Measurements from ENCODE around the gene MAP2K5. TPM values are rescaled to one million over a fixed set of nuclear protein-coding genes. Genes with fewer than 3 reads are reported as not detected.
"Not testable (repeated sequence)": the region's sequence is repeated elsewhere in the genome, so short reads cannot be mapped to it uniquely, and the experiment has no call there.

Gene MAP2K5
- total RNA-seq, 1 experiment from 2014 or later = 46.6 TPM

GRCh38 chr15:67632261-67632660 is 89.8 kb downstream of the MAP2K5 start:
- in situ Hi-C loops (cut with HindIII; ENCODE audit: low sequenced_read_pairs) = no loop called here

GRCh38 chr15:67635950-67636349 is 93.4 kb downstream of the MAP2K5 start:
- in situ Hi-C loops (cut with HindIII; ENCODE audit: low sequenced_read_pairs); DNase-seq (ENCODE audit: low spot score): not testable (repeated sequence)

More at GRCh38 chr15:67632261-67632660, 89.8 kb downstream of the MAP2K5 start:
- no peak for DNase-seq (ENCODE audit: low spot score)

GRCh38 chr15:67639591-67639990 is 97.1 kb downstream of the MAP2K5 start:
- in situ Hi-C loops (cut with HindIII; ENCODE audit: low sequenced_read_pairs) = no loop called here
- DNase-seq (ENCODE audit: low spot score) = no peak

- in situ Hi-C loops (cut with HindIII; ENCODE audit: low sequenced_read_pairs) = no loop called here
- no peak for DNase-seq (ENCODE audit: low spot score)
Observed at GRCh38 chr15:67641453-67641852, 99.0 kb downstream of the MAP2K5 start.

- in situ Hi-C loops (cut with HindIII; ENCODE audit: low sequenced_read_pairs) = no loop called here
- DNase-seq (ENCODE audit: low spot score) = no peak
Observed at GRCh38 chr15:67646847-67647246, 104.3 kb downstream of the MAP2K5 start.

- DNase-seq (ENCODE audit: low spot score) = no peak
- in situ Hi-C loops (cut with HindIII; ENCODE audit: low sequenced_read_pairs) = no loop called here
Observed at GRCh38 chr15:67652586-67652985, 110.1 kb downstream of the MAP2K5 start.

- DNase-seq (ENCODE audit: low spot score) = no peak
- in situ Hi-C loops (cut with HindIII; ENCODE audit: low sequenced_read_pairs) = no loop called here
Observed at GRCh38 chr15:67660446-67660845, 117.9 kb downstream of the MAP2K5 start.

GRCh38 chr15:67660874-67661606 is 118.5 kb downstream of the MAP2K5 start:
- in situ Hi-C loops (cut with HindIII; ENCODE audit: low sequenced_read_pairs) = no loop called here
- no peak for DNase-seq (ENCODE audit: low spot score)

GRCh38 chr15:67670647-67671305 is 128.3 kb downstream of the MAP2K5 start:
- no peak for DNase-seq (ENCODE audit: low spot score)
- in situ Hi-C loops (cut with HindIII; ENCODE audit: low sequenced_read_pairs) = no loop called here

GRCh38 chr15:67672834-67673233 is 130.3 kb downstream of the MAP2K5 start:
- DNase-seq (ENCODE audit: low spot score); in situ Hi-C loops (cut with HindIII; ENCODE audit: low sequenced_read_pairs): not testable (repeated sequence)

- DNase-seq (ENCODE audit: low spot score) = peak; percentile 23
- in situ Hi-C loops (cut with HindIII; ENCODE audit: low sequenced_read_pairs) = no loop called here
Observed at GRCh38 chr15:67674983-67675382, 132.5 kb downstream of the MAP2K5 start.

GRCh38 chr15:67678089-67678488 is 135.6 kb downstream of the MAP2K5 start:
- in situ Hi-C loops (cut with HindIII; ENCODE audit: low sequenced_read_pairs) = no loop called here

GRCh38 chr15:67678993-67679392 is 136.5 kb downstream of the MAP2K5 start:
- in situ Hi-C loops (cut with HindIII; ENCODE audit: low sequenced_read_pairs) = no loop called here
- DNase-seq (ENCODE audit: low spot score) = no peak

More at GRCh38 chr15:67678089-67678488, 135.6 kb downstream of the MAP2K5 start:
- DNase-seq (ENCODE audit: low spot score) = no peak

GRCh38 chr15:67680641-67681040 is 138.1 kb downstream of the MAP2K5 start:
- in situ Hi-C loops (cut with HindIII; ENCODE audit: low sequenced_read_pairs) = no loop called here
- DNase-seq (ENCODE audit: low spot score) = no peak

- in situ Hi-C loops (cut with HindIII; ENCODE audit: low sequenced_read_pairs) = no loop called here
- DNase-seq (ENCODE audit: low spot score) = peak; percentile 26
Observed at GRCh38 chr15:67685008-67685599, 142.6 kb downstream of the MAP2K5 start.

- DNase-seq (ENCODE audit: low spot score) = no peak
- in situ Hi-C loops (cut with HindIII; ENCODE audit: low sequenced_read_pairs) = no loop called here
Observed at GRCh38 chr15:67685716-67686115, 143.2 kb downstream of the MAP2K5 start.

GRCh38 chr15:67690936-67691335 is 148.4 kb downstream of the MAP2K5 start:
- DNase-seq (ENCODE audit: low spot score) = no peak
- in situ Hi-C loops (cut with HindIII; ENCODE audit: low sequenced_read_pairs) = no loop called here

- in situ Hi-C loops (cut with HindIII; ENCODE audit: low sequenced_read_pairs) = no loop called here
- DNase-seq (ENCODE audit: low spot score) = no peak
Observed at GRCh38 chr15:67691450-67691849, 148.9 kb downstream of the MAP2K5 start.

GRCh38 chr15:67692573-67692972 is 150.1 kb downstream of the MAP2K5 start:
- no peak for DNase-seq (ENCODE audit: low spot score)
- in situ Hi-C loops (cut with HindIII; ENCODE audit: low sequenced_read_pairs) = no loop called here

- no peak for DNase-seq (ENCODE audit: low spot score)
- in situ Hi-C loops (cut with HindIII; ENCODE audit: low sequenced_read_pairs) = no loop called here
Observed at GRCh38 chr15:67696087-67696486, 153.6 kb downstream of the MAP2K5 start.

All from G401 (cell line).